IPS-18c (cell line): Measurements from ENCODE around the gene APP.

ENCODE experiments used
- H3K4me3 ChIP-seq: 2 replicates; pipeline ENCODE4 v1.7.0; 2013; ENCODE audit warnings: low read depth, mild to moderate bottlenecking, low read length, moderate library complexity; ENCODE audit not compliant: insufficient read depth
- H3K9me3 ChIP-seq: one replicate; pipeline ENCODE4 v1.6.1; 2013; ENCODE audit warnings: mild to moderate bottlenecking, low read length, moderate library complexity; ENCODE audit not compliant: control insufficient read depth, insufficient read depth

Gene APP

GRCh38 chr21:26117972-26118367 lies 52.6 kb downstream of the APP start:
- Histone ChIP-seq H3K4me3 (no peak overlapping the region), H3K9me3 (no peaks in the 10 kb centered on the region)

- no peak overlapping the region for H3K4me3 ChIP-seq
- no peaks in the 10 kb centered on the region for H3K9me3 ChIP-seq
Measured at GRCh38 chr21:26117324-26117971, 53.1 kb downstream of the APP start.

GRCh38 chr21:26116456-26117011 lies 54.0 kb downstream of the APP start:
- no peak overlapping the region; the same call in 1 of the 2 replicates for H3K4me3 ChIP-seq
- no peaks in the 10 kb centered on the region for H3K9me3 ChIP-seq

DNA sequence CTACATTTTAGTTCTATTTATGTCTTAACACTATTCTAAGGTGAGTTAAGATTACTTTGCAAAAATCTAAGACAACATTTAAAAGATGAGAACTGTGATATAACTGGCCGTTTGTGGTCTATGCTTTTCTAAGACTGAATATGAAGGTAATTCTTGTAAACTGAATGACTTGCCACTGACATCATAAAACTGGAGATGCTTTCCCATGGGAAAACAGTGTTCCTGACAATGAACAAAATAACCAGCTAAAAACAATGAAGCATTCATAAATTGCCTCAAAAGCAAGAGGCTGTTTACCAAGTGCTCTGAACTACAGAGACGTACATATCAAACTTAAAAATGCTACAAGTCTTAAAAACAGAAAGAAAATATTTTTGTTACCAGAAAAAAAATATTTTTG lies 54.7 kb downstream of the APP start:
- Histone ChIP-seq H3K9me3 (no peaks in the 10 kb centered on the region), H3K4me3 (no peak overlapping the region)

GRCh38 chr21:26115305-26115704 lies 55.3 kb downstream of the APP start:
- H3K9me3 ChIP-seq: no peaks in the 10 kb centered on the region
- H3K4me3 ChIP-seq: no peak overlapping the region

GRCh38 chr21:26112975-26113374 lies 57.6 kb downstream of the APP start:
- no peaks in the 10 kb centered on the region for H3K9me3 ChIP-seq
- H3K4me3 ChIP-seq: no peak overlapping the region

- H3K9me3 ChIP-seq: no peaks in the 10 kb centered on the region
- H3K4me3 ChIP-seq: no peak overlapping the region
Measured at GRCh38 chr21:26112127-26112742, 58.3 kb downstream of the APP start.

DNA sequence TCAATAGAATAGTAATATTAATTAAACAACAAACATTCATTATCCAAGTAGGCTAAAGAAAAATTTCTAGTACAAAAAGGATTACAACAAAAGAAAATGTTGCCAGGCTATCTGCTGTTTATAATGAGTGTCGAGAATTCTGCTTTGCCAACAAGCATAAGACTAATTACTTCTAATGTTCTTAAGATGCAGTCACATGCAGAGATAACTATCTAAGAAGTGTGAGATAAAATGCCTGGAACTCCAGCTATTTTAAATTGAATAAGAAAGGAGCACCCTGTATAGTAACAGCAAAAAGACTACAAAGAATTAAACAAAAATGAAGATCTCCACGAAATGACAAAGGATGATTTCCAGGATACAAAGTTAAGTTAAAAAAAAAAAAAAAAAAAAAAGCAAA lies 59.9 kb downstream of the APP start:
- no peak overlapping the region for H3K4me3 ChIP-seq
- no peaks in the 10 kb centered on the region for H3K9me3 ChIP-seq

DNA sequence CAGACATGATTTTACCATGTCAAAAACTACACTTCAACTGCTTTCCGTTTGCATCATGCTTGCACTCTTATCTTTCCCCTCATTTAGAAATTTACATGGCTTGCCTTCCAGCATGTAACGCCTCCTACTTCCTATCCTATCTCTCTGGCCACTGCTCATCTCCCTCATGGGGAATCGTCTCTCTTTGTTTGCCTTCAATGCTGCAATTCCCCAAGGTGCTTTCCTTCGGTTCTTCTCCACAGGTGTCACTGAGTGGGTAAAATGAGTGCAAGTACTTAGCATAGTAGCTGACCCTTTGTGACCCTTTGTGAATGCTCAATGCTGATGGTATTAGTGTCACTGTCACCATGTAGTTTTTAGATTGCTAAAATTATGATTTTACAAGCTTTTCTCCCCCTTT lies 63.1 kb downstream of the APP start:
- no peak overlapping the region for H3K4me3 ChIP-seq
- no peaks in the 10 kb centered on the region for H3K9me3 ChIP-seq

GRCh38 chr21:26106562-26106961 lies 64.0 kb downstream of the APP start:
- no peak overlapping the region for H3K4me3 ChIP-seq
- H3K9me3 ChIP-seq: no peaks in the 10 kb centered on the region

DNA sequence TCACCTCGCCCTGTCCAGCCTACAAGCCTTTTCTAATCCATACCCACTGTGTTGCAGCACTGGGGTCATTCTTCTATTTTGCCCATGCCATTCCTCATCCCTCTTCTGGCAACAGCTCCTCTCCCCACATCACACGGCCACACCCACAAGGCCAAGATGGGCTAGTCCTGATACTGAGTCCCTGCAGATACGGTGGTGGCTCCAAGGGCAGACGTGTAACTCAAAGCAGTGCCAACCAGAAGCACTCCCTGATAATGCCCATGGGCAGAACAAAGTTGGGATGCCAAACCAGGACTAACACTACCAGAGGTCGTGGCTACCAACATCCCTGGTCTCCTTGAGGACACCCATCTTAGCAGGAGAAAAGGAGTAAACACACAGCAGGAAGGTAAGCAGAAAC lies 64.8 kb downstream of the APP start:
- H3K4me3 ChIP-seq: no peak overlapping the region
- no peaks in the 10 kb centered on the region for H3K9me3 ChIP-seq

- no peak overlapping the region for H3K4me3 ChIP-seq
- H3K9me3 ChIP-seq: no peaks in the 10 kb centered on the region
Measured at GRCh38 chr21:26100573-26100972, 70.0 kb downstream of the APP start.

DNA sequence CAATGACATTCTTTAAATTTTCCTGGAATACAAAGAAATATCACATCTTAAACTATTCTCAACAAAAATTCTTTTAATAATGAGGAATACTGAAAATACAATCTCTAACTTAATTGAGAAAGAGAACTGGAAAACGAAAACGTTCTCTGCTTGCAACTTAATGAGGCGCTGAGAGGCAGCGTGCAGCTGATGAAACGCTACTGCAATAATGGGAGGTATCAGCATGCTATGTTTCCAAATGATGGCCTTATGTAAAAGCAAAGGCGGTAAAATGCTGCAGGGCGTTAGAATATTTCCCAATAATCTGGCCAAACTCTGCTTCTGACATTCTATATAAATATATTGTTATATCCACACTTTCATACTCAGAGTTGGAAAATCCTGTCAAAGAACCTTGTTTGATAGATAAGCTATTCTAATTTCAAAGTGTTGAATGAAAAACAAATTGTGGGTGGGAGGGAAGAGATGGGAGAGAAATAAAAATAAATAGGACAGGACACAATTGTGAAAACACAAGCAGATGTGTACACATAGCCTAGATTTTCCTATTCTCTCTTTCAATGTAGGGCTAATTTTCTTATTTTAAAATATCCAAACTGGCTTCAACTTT lies 70.9 kb downstream of the APP start:
- Histone ChIP-seq H3K4me3 (no peak overlapping the region), H3K9me3 (no peaks in the 10 kb centered on the region)

- no peaks in the 10 kb centered on the region for H3K9me3 ChIP-seq
- no peak overlapping the region for H3K4me3 ChIP-seq
Measured at GRCh38 chr21:26098772-26099397, 71.7 kb downstream of the APP start.

DNA sequence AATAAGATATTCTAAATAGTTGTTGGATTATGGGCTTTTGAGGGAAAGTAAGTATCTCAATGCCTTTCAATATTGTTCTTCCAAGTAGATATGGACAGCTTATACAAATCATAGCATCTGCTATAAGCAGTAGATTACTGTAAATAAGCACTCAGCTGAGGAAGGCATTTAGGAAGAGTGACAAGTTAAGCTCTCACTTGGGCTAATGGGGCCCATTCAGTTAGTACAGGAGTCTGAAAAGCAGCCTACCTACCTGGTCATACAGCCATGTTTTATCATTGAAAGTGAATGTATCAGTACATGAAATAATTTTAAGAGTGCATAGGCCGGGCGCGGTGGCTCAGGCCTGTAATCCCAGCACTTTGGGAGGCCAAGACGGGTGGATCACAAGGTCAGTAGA lies 73.1 kb downstream of the APP start:
- Histone ChIP-seq H3K9me3 (no peaks in the 10 kb centered on the region), H3K4me3 (no peak overlapping the region)

DNA sequence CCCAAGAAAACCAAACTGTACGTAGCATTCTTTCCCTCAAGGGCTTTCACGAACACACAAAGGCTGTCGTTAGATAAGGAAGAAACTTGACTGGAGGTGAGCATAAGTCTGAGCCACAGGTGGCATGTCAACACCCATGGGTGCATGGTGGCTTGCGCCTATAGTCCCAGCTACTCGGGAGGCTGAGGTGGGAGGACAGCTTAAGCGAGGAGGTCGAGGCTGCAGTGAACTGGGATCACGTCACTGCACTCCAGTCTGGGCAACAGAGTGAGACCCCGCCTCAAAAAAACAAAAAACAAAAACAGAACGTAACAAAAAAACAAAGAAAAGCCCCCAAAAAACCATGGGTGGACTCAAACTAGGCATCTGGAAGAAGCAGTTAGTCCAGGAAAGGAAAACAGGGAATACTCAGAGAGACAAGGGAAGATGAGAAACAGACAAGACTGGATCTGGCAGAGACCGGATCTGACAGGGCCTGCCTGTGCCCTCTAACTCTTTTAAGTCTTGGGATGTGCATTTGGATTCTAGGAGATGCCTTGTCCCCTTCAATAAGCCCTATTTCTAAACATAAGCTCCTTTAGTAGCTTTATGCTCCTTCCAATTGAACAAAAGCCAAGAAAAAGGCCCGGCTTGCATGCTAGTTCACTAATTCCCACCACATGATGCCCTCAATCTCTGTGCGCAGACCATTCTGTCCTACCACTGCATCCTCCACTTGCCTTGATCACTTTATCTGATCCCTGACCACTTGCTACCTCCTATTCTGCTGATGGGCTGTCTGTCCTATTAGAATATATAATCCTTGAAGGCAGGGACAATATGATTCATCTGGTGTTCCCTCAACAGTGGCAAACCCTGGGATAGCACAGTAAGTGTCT lies 73.8 kb downstream of the APP start:
- no peak overlapping the region for H3K4me3 ChIP-seq
- no peaks in the 10 kb centered on the region for H3K9me3 ChIP-seq

GRCh38 chr21:26095131-26095530 lies 75.4 kb downstream of the APP start:
- Histone ChIP-seq H3K4me3 (no peak overlapping the region), H3K9me3 (no peaks in the 10 kb centered on the region)
